Inferior parietal cortex (tissue), 1 donor: ENCODE measurements around the gene AQP5.

ENCODE experiments used
- DNase-seq: peaks from one replicate; pipeline ENCODE4 v3.0.0-alpha.2; 2016; ENCODE audit errors: extremely low spot score

Gene AQP5

DNA sequence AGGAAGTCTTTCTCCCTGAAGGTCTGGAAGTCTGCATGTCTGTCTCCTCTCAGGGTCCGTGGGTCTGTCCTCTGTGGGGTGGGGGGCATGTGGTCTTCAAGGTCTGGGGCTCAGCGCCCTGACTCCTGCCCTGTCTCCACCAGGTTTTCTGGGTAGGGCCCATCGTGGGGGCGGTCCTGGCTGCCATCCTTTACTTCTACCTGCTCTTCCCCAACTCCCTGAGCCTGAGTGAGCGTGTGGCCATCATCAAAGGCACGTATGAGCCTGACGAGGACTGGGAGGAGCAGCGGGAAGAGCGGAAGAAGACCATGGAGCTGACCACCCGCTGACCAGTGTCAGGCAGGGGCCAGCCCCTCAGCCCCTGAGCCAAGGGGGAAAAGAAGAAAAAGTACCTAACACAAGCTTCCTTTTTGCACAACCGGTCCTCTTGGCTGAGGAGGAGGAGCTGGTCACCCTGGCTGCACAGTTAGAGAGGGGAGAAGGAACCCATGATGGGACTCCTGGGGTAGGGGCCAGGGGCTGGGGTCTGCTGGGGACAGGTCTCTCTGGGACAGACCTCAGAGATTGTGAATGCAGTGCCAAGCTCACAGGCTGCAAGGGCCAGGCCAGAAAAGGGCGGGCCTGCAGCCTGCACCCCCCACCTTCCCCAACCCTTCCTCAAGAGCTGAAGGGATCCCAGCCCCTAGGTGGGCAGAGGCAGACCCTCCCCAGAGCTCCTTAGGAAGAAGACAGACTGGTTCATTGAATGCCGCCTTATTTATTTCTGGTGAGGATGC lies 3.4 kb downstream of the AQP5 start:
- DNase-seq = no peak

DNA sequence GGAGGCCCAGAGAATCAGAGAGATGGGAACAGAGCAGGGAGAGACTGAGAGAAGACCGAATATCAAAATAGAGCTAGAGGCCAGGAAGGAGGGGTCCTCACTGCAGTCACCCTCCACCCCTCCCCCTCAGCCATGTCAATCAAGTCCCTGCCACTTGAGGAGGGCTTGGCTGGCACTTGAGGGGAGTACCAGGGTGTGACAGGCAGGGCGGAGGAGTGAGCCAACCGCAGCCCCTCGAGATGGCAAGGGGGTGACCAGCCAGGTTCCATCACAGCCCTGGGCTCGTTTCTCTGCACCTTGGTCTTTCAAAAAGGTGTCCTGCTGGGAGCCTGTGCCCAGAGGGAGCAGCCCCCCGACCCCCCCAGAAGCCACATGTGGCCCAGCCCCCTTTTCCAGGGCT lies 4.2 kb downstream of the AQP5 start:
- no peak for DNase-seq

DNA sequence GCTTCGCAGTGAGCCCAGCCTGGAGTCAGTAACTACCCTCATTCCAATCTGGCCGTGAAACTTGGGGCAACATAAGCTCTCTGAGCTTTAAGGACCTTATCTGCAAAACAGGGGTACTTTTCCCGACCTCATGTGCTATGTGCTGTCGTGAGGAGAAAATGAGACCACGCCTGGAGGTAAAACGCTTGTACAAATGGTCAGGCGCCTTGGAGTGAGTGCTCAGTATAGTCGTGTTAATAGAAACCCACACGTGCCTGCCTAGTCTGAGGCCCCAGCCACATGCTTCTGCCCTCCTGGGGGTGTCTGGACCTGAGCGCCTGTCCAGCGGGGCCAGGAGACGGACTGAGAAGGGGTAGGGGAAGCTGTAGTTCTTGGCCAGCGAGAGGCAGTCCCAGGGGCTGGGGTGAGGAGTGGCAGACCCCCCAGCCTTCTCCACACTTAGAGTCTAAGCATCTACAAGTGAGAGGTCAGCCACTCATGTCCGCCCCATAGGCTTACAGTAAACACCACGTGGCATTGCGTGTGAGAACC lies 4.9 kb downstream of the AQP5 start:
- no peak for DNase-seq

DNA sequence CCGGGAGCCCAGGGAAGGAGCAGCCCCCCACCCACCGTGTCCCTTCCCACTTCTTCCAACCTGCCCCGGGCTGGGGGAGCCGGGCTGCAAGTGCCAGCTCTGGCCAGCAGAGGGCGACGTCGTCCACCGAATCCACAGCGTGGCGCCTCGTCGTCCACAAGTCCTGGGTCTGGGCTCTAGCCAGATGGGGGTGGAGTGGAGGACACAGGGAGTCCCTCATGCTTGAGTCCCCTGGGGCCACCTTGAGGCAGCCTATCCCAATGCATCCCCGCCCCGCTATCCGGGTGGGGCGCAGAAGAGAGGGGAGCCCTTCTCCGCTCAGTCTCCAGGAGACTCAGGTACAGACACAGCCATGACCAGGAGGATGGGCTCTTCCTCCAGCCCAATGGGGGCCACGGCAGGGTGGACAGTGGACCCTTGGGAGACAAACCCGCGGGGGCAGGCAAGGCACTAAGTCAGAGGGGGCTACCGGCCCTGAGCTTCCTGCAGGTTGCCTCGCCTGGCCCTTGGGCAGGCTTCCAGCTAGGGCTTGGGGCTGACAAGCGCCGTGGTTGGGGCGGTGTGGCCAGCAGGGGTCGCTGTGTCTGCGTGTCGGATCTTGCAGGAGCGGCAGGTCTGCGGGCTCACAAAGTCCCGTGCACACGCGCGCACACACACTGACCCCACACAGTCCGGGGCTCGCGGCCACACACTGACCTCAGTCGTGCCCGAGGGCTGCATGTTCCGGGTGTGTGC lies 5.5 kb downstream of the AQP5 start:
- peak; percentile 88 for DNase-seq

DNA sequence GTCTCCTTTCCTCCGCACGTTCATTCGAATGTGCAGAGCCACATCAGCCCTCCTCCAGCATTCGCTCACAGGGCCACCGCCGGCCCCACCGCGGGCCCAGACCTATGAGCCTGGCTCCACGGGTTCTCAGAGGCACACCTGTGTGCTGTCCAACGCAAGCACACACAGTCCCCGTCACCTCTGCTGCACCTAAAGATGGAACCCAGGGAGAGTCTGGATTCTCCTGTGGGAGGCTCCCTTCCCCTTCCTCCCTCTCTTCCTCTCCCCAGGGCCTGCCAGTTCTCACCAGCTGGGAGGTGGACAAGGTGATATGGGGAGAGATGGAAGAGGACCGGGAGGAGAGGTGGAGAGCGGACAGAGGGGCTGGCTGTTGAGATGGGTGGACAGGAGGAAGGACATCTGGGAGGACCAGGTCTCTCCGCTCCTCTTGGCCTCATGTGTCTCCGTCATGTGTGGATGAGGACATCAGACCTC lies 6.1 kb downstream of the AQP5 start:
- no peak for DNase-seq

GRCh38 chr12:49968471-49968870 lies 6.8 kb downstream of the AQP5 start:
- no peak for DNase-seq

DNA sequence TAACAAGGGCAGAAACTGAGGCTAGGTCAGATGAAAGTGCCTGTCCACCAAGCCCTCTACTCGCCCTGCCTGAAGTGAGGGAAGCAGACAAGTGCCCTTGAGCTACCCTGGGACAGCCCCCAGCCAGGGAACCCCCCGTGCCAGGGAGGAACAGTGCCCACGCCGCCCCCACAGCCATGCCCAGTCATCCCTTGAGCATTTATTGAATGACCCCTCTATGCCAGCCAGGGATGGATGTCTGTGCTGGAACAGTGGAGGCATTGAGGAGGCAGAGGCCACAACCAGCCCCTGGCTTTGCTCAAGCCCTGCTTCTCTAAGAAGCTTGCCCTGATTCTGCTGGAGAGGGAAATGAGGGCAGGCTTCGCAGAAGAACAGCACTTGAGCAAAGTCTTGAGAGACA lies 7.4 kb downstream of the AQP5 start:
- peak; percentile 34 for DNase-seq

GRCh38 chr12:49969651-49970429 lies 8.2 kb downstream of the AQP5 start:
- no peak for DNase-seq

- no peak for DNase-seq
These were observed 9.0 kb downstream of the AQP5 start for GRCh38 chr12:49970658-49971057.

DNA sequence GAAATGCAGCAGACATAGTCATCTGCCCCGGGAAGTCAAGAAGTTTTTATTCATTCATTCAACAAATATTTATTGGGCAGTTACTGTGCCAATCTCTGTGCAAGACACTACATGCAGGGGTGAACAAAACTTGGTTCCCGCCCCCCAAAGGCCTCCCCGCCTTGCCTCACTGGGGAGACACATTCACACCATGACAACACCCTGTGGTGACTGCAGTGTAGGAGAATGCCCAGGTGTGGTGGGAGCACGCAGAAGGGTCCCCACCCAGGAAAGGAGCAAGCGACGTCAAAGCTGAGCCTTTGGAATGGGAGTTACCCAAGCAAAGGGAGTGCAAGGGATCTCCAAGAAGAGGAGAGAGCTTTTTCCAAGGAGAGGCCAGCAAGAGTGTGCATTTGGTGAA lies 9.5 kb downstream of the AQP5 start:
- DNase-seq = no peak

DNA sequence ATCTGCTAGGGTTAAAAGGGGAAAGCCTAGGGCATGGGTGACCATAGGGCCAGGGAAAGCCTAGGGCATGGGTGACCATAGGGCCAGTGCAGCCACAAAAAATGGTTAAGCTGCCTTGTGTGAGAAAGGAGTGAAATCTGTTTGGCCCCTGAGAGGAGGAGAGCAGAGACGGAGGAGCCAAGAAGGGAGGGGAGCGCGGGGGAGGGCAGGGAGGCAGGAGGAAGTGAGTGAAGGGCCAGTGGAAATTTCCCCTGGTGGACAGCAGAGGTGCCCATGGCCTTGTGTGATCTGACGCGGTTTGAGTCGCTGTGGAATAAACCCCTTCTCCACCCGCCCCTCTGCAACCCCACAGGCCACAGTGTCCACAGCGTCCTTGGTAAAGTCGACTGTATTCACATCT lies 10.5 kb downstream of the AQP5 start:
- DNase-seq = no peak

DNA sequence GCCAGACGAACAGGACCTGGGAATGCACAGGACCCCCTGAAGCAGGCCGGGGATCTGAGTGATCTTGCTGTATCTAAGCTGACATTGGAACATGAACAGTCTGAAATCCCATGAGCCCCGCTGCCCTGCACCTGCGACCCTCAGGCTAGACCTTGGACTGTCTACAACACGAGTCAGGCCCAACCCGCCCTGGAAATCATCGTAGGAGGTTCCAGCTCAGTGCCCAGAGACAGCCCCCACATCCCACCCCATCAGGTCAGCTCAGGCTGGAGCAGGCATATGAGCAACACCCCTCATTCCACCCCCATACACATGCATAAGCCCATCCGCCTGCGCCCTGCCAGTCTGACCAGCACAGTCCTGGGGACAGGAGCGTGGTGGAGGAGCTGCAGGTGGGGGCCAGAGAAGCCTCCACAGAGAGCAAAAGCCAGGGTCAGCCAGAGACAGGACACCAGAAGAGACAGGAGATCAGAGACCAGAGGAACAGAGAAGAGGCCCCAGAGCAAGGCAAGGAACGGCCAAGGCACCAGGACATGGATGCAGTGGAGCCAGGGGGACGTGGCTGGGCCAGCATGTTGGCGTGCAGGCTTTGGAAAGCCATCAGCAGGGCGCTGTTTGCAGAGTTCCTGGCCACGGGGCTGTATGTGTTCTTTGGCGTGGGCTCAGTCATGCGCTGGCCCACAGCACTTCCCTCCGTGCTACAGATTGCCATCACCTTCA lies 11.1 kb downstream of the AQP5 start, which contains the start of gene AQP6:
Gene AQP6 (plus strand): TSS at position 307 of the 720 bp plus-strand sequence. CDS start 227 bp downstream, at position 534.
- no peak for DNase-seq

DNA sequence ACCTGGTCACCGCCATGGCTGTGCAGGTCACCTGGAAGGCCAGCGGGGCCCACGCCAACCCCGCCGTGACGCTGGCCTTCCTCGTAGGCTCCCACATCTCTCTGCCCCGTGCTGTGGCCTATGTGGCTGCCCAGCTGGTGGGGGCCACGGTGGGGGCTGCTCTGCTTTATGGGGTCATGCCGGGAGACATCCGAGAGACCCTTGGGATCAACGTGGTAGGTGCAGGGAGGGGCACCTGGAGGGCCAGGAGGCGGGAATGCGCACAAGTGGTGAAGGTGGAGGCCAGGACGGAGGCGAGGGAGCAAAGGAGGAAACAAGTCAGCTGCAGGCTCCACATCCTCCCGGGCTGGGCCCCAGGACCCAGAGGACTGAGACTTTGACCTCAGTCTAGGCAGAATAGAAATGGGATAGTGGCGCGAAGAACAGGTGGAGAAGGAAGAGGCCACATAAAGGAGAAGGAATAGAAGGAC lies 11.7 kb downstream of the AQP5 start:
- no peak for DNase-seq

DNA sequence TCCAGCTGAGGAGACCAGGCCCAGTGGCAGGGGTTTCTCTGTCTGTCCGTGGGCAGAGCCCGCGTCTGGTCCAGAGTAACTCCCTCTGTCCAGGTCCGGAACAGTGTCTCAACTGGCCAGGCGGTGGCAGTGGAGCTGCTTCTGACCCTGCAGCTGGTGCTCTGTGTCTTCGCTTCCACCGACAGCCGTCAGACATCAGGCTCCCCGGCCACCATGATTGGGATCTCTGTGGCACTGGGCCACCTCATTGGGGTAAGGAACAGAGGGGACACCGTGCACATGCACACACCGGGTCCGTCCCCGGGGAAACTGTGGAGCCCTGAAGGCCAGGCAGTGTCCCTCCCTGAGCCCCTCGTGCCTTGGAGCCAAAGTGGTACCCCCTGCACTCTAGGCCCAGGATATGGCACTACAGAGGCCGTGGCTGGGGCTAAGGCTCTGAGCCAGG lies 12.6 kb downstream of the AQP5 start:
- DNase-seq = peak; percentile 78

DNA sequence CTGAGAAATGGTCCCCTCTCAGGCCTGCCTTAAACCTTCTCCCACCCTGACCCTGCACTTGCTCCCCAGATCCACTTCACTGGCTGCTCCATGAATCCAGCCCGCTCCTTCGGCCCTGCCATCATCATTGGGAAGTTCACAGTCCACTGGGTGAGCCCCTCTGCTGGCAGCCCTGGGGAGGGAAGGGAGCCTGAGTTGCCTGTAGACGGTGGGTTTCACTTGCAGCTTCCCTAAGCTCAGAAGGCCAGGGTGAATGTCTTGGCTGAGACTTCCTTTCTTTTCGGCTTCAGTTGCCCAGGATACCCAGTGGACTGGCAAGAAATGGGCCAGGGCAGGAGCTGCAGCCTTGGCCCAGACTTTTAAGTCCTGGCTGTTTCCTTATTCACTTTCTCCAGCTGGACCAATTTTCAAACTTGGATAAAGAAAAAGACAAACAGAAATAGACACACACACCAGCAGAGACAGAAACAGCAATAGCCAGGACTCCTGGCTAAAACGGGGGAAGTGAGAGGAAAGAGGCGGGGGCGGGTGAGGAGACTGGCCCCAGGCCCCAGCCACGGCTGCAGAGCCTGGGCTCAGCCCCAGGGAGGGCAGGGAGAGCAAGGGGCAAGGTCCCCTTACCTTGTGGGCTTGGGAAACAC lies 13.1 kb downstream of the AQP5 start:
- peak; percentile 36 for DNase-seq

- DNase-seq = no peak
These were observed 13.7 kb downstream of the AQP5 start for GRCh38 chr12:49975318-49975761.

GRCh38 chr12:49976557-49976956 lies 14.9 kb downstream of the AQP5 start:
- DNase-seq = no peak

DNA sequence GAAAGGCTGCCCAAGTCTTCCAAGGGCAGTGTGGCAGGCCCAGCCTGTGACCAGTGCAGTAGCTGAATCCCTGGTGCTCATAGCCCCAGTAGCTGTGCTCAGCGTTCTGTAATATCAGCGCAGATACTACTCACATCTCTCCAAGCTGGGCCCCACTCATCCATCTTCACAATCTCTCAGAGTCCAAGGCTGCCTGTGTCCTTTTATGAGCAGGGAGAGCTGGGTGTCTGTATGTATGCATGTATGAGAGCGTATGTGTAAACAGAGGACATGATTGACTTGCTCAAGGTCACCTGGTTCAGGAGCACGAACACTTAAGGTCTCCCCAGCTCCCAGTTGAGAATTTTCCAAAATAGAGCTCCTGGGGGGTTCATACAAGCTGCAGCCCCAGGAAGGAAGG lies 16.5 kb downstream of the AQP5 start:
- DNase-seq = no peak

DNA sequence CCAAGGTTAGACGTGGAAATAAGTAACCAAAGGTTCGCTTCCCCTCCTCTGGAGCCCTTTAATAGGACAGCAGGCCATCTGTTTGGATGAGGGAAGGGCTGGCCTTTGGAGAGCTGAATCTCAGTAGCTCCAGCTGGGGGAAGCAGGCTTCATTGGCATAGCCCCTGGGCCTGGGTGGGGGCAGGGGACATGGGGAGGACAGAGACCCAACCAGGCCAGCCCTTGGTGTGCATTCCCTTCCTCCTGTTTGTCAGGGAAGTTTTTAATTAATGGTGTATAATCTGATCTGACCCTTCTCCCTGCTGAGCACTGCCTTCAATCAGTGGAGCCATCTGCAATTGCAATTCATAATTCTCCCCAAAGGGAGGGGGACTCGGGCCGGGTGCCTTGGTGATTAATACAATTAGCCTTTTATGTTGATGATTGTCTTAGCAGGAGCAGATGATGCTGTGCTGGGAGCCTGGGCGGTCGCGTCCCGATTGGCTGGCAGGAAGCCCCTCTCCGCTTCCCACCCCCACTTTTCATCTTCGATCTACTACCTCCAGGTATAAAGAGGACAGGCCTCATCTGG lies 17.4 kb downstream of the AQP5 start:
- DNase-seq = peak; percentile 70

DNA sequence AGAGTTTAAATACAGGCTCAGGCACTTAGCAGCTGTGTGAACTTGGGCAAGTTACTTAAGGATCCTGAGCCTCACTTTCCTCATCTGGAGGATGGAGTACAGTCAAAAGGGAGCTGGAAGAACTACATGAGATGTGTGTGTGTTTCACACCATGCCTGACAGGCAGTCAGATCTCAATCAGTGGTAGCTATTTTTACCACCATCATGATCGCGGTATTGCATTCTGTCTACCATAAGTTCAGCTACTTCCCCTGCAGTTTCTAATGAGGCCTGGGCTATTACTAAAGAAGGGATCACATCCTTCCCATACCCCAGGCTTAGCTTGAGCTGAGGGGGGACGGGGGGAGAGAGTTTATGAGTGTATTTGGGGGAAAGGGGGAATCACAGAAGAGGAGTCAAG lies 18.1 kb downstream of the AQP5 start:
- no peak for DNase-seq
